Measurements from ENCODE around the gene OR51B4. TPM values are rescaled to one million over a fixed set of nuclear protein-coding genes. Genes with fewer than 3 reads are reported as not detected.
"Not testable (repeated sequence)": the region's sequence is repeated elsewhere in the genome, so short reads cannot be mapped to it uniquely, and the experiment has no call there.

OR51B4 gene
- total RNA-seq, 1 experiment from 2014 or later = 10.7 TPM

DNA sequence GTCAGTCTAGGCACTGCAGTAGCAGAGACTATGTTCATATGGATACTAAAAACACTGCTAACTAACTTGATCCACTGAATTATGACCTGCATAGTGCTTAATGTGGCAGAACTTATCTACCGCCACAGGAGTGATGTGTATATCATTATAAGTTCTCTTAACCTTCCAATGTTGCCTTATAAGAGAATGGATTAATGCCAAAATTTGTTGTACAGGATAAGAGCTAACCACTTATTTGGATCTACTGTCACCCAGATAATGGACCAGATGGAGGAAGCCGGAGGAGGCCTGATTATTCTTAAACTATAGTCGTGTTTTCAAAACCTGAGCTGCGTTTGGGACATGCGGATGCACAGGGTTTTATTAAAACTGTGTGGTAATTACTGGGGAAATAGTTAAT lies 1.9 kb upstream of the OR51B4 start:
- no peak for DNase-seq (ENCODE audit: low read depth, low spot score)
- in situ Hi-C loops (cut with HindIII; ENCODE audit: low pct_unique_long_range_greater_than_20kb, low sequenced_read_pairs) = no loop called here

DNA sequence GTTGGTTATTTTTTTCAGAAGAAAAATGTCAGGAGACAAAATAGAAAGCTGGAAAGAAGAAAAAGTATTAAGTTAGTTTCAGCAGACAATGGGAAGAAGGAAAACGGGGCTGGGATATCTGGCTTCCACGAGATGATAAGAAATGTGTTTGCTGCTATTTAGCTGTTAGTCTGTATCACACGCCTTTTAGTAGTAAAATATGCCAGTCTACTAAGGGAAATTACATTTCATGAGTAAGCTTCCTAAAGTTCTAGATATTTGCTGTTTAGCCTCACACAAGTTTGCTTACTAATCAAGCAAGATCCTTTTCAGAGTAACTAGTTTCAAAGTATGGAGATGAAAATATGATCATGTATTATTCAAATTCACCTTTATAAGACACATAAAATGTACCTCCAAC lies 1.5 kb downstream of the OR51B4 start:
- DNase-seq (ENCODE audit: low read depth, low spot score) = no peak
- in situ Hi-C loops (cut with HindIII; ENCODE audit: low pct_unique_long_range_greater_than_20kb, low sequenced_read_pairs) = no loop called here

DNA sequence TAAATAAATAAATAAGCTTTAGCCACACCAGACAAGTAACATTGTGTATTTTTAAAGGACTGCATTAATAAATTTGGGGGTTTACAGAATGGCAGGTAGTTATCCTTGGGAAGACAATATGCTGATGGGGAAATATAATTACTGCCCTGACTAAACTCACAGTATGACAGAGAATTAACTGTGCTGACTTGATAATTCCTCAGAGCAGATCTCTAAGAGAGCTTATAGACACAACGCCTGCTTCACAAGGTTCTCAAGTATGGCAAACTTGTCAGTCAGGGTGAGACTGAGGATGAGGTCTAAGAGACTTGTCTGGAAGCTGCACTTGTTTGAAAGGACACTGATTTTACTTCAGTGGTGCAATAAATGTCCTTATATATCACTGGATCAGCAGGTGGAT lies 3.3 kb downstream of the OR51B4 start:
- in situ Hi-C loops (cut with HindIII; ENCODE audit: low pct_unique_long_range_greater_than_20kb, low sequenced_read_pairs) = no loop called here

DNA sequence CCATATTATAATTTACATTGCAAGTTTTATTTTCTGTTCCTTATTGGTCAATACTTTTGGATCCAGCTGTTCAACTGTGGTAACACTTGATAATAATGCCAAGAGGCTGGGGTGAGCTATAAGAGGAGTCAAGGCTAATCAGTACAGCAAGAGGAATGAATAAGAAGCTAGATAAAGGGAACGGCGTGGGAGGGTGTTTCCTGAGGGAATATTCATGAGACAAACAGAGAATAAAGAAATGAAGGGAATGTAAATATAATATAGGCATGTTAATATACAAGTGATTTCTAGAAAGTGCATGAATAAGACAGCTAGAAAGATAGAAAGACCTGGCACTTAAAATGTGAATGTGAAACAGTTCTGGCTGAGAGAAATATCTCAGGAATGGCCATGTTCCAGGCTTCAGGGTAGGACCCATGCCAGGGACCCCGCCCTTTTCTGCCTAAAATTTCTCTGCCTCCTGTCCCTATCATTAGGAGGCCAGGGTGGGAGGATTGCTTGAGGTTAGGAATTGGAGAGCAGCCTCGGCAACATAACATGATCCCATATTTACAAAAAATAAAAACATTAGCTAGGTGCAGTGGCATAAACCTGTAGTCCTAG lies 3.9 kb downstream of the OR51B4 start:
- in situ Hi-C loops (cut with HindIII; ENCODE audit: low pct_unique_long_range_greater_than_20kb, low sequenced_read_pairs) = no loop called here
- no peak for DNase-seq (ENCODE audit: low read depth, low spot score)

More for the DNA sequence above, 3.3 kb downstream of the OR51B4 start:
- DNase-seq (ENCODE audit: low read depth, low spot score) = no peak

DNA sequence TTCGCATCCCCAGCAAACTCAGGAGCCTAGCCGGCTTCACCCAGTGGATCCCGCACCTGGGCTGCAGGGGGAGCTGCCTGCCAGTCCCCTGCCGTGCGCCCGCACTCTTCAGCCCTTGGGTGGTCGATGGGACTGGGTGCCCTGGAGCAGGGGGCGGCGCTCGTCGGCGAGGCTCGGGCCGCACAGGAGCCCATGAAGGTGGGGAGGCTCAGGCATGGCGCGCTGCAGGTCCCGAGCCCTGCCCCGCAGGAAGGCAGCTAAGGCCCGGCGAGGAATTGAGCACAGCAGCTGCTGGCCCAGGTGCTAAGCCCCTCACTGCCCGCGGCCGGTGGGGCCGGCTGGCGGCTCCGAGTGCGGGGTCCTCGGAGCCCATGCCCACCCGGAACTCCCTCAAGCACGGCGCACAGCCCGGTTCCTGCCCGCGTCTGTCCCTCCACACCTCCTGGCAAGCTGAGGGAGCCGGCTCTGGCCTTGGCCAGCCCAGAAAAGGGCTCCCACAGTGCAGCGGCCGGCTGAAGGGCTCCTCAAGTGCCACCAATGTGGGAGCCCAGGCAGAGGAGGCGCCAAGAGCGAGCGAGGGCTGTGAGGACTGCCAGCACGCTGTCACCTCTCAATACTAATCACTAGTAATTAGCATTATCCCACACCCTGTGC lies 7.3 kb downstream of the OR51B4 start:
- in situ Hi-C loops (cut with HindIII; ENCODE audit: low pct_unique_long_range_greater_than_20kb, low sequenced_read_pairs); DNase-seq (ENCODE audit: low read depth, low spot score): not testable (repeated sequence)

DNA sequence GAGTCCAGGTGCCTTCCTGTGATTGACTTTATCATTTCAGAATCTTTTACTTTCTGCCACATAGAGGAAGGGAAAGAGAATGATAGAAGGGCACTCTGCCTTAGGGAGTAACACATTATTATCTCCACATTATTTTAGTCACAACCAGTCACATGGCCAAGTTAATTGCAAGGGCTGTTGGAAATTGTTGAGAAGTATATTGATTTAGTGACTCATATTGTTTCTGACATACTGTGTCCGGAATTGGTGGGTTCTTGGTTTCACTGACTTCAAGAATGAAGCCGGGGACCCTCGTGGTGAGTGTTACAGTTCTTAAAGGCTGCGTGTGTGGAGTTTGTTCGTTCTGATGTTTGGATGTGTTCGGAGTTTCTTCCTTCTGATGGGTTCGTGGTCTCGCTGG lies 8.7 kb downstream of the OR51B4 start:
- in situ Hi-C loops (cut with HindIII; ENCODE audit: low pct_unique_long_range_greater_than_20kb, low sequenced_read_pairs) = no loop called here
- no peak for DNase-seq (ENCODE audit: low read depth, low spot score)

DNA sequence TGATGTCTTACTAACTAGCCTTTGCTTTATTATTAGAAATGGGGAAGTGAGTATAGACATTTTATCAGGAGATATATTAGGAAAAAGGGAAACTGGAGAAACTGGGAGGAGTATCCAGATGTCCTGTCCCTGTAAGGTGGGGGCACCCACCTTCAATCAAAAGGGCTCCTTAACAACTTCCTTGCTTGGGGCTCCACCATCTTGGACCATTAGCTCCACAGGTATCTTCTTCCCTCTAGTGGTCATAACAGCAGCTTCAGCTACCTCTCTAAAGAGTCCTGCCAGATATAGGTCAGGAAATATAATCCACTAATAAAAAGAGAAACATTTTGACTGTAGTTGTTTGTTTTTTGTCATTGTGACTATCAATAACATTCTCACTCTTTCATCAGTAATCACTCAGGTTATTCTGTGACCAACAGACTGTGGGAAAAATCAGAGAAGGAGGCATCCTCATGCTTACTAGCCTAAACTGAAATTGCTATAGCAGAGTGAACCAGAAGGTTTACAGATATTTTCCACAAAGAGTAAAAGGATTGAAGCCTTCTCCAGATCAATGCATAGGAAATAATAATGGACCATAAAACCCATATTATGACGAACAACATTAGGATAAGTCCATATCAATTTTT lies 10.4 kb downstream of the OR51B4 start:
- in situ Hi-C loops (cut with HindIII; ENCODE audit: low pct_unique_long_range_greater_than_20kb, low sequenced_read_pairs) = no loop called here
- DNase-seq (ENCODE audit: low read depth, low spot score) = peak; percentile 68

DNA sequence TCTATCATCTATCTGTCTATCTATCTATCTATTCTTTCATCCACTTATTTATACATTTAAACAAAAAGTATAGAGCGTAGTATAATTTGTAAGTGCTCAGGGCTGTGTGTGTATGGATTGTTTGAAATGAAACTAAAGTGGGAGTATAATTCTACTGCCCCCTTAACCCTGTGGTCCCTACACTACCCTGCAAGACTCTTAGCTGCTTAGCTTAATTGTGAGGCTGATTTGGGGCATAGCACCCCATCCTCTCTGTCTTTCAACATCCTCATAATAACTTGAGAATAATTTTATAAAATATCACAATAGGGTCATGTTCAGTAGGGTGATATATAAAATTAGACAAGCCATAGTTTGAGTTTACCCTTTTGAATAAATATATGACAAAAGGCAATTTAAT lies 11.6 kb downstream of the OR51B4 start:
- in situ Hi-C loops (cut with HindIII; ENCODE audit: low pct_unique_long_range_greater_than_20kb, low sequenced_read_pairs) = no loop called here
- DNase-seq (ENCODE audit: low read depth, low spot score) = no peak

DNA sequence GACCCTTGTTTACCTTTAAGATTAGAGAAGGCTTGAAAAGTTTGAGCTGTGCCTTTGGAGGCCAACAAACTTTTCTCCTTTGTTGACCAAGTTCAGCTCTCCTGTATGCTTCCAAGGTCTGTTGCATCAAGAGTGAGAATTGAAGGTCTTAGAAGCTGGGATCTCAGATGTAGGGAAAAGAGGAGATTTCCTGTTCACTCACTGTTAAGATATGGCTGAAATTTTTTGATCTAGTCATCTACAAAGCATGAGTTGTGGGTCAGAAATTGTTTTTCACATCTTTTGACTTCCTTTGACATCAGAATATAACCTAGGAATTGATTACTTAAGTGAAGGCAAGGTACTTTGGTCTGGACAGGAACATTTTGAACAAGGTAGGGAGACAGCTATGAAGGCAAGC lies 12.1 kb downstream of the OR51B4 start:
- DNase-seq (ENCODE audit: low read depth, low spot score) = no peak
- in situ Hi-C loops (cut with HindIII; ENCODE audit: low pct_unique_long_range_greater_than_20kb, low sequenced_read_pairs) = no loop called here

DNA sequence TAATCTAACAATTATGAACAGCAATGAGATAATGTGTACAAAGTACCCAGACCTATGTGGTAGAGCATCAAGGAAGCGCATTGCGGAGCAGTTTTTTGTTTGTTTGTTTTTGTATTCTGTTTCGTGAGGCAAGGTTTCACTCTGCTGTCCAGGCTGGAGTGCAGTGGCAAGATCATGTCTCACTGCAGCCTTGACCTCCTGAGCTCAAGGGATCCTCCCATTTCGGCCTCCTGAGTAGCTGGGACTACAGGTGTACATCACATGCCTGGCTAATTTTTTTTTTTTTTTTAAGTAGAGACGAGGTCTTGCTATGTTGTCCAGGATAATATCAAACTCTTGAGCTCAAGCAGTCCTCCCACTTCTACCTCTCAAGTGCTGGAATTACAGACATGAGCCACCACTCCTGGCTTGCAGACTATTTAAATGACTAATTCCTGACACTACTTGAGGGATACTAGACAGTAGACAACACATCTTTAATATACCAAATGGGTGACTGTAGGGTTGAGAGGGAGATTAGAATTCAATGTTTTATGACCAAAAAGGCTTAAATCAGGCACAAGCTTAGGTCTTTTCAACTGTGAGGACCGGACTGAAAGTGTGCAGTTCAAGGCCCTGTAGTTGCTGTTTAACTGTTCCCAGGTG lies 12.7 kb downstream of the OR51B4 start:
- in situ Hi-C loops (cut with HindIII; ENCODE audit: low pct_unique_long_range_greater_than_20kb, low sequenced_read_pairs) = no loop called here
- no peak for DNase-seq (ENCODE audit: low read depth, low spot score)

DNA sequence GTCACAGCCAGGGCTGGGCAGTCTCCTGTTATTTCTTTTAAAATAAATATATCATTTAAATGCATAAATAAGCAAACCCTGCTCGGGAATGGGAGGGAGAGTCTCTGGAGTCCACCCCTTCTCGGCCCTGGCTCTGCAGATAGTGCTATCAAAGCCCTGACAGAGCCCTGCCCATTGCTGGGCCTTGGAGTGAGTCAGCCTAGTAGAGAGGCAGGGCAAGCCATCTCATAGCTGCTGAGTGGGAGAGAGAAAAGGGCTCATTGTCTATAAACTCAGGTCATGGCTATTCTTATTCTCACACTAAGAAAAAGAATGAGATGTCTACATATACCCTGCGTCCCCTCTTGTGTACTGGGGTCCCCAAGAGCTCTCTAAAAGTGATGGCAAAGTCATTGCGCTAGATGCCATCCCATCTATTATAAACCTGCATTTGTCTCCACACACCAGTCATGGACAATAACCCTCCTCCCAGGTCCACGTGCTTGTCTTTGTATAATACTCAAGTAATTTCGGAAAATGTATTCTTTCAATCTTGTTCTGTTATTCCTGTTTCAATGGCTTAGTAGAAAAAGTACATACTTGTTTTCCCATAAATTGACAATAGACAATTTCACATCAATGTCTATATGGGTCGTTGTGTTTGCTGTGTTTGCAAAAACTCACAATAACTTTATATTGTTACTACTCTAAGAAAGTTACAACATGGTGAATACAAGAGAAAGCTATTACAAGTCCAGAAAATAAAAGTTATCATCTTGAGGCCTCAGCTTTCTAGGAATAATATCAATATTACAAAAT lies 13.4 kb downstream of the OR51B4 start:
- no peak for DNase-seq (ENCODE audit: low read depth, low spot score)
- in situ Hi-C loops (cut with HindIII; ENCODE audit: low pct_unique_long_range_greater_than_20kb, low sequenced_read_pairs) = no loop called here

DNA sequence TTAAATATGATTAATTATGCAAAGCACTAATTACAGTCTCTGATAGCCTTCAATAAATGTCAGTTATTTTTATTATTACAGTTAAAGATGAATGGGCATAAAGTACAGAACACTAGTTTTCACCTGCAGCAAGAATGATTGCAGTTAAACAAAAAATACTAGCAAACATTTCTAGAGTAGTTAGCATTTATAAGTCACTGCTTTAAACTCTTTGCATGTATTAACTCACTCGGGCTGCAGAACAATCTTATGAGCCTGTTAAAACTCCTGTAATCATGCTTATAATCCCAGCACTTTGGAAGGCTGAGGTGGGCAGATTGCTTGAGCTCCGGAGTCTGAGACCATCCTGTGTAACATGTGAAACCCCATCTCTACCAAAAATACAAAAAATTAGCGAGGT lies 14.8 kb downstream of the OR51B4 start:
- in situ Hi-C loops (cut with HindIII; ENCODE audit: low pct_unique_long_range_greater_than_20kb, low sequenced_read_pairs) = no loop called here
- DNase-seq (ENCODE audit: low read depth, low spot score) = no peak

DNA sequence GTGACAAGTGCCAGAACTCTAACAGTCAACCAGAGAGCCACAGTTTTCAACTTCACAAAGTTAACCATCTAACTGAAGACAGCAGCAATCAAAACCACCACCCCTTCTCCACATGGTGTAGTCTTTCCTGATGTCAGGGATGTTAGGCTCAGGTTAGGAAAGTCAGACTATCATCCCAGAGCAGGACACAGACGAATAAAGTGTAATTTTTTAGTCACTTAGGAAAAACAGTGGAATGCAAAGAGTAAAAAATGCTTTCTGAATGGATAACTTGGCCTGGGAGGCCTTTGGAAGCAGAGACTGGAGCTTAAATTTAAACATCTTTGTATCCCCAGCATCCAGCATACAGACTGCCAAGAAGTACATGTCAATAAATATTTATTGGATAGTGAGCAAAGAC lies 15.4 kb downstream of the OR51B4 start:
- in situ Hi-C loops (cut with HindIII; ENCODE audit: low pct_unique_long_range_greater_than_20kb, low sequenced_read_pairs) = no loop called here
- DNase-seq (ENCODE audit: low read depth, low spot score) = no peak

DNA sequence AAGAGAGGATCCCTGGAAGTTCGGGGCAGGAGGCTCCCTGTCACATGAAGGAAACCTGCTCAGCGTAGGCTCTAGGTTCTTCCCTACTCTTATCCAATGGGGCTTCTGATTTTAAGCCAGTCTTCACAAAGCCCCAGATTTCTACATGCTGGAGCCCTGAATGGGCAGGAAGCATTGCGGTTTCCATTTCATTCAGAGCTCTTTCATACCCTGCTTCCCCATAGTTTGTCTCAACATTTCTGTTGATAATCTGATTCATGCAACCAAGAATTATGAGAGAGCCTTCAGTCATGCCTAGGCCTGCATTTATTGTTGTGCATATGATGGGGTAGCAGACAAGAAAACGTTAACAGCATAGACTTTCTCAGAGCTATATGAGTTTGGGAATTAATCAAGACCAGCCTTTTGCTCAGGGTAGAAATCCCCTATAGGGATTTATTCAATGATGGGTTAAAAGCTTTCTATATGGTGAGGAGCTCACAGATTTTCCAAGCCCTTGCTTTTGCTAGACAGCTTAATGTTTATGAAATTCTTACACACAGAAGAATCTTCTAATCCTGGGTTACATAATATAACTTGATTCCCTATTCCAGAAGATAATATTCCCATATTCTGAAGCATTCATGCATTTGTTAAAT lies 15.9 kb downstream of the OR51B4 start:
- DNase-seq (ENCODE audit: low read depth, low spot score) = no peak
- in situ Hi-C loops (cut with HindIII; ENCODE audit: low pct_unique_long_range_greater_than_20kb, low sequenced_read_pairs) = no loop called here

DNA sequence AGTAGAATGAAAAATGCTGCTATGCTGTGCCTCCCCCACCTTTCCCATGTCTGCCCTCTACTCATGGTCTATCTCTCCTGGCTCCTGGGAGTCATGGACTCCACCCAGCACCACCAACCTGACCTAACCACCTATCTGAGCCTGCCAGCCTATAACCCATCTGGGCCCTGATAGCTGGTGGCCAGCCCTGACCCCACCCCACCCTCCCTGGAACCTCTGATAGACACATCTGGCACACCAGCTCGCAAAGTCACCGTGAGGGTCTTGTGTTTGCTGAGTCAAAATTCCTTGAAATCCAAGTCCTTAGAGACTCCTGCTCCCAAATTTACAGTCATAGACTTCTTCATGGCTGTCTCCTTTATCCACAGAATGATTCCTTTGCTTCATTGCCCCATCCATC lies 17.1 kb downstream of the OR51B4 start:
- in situ Hi-C loops (cut with HindIII; ENCODE audit: low pct_unique_long_range_greater_than_20kb, low sequenced_read_pairs) = no loop called here
- DNase-seq (ENCODE audit: low read depth, low spot score) = no peak

DNA sequence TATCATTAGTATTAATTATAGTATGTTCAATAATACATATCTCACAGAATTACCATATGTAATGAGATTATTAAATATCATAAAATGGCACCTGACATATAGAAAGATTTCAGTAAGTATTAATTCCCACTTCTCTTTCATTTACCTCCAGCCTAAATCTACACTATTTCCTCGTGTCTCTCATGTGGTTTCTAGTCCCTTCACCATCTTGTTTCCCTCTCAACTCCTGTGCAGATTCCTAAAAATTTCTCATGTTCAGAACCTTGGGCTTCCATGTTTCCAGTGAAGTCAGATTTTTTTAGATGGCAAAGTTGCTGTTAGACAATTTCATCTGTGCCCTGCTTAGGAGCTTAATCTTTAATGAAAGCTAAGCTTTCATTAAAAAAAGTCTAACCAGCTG lies 17.9 kb downstream of the OR51B4 start:
- in situ Hi-C loops (cut with HindIII; ENCODE audit: low pct_unique_long_range_greater_than_20kb, low sequenced_read_pairs) = no loop called here
- DNase-seq (ENCODE audit: low read depth, low spot score) = no peak

DNA sequence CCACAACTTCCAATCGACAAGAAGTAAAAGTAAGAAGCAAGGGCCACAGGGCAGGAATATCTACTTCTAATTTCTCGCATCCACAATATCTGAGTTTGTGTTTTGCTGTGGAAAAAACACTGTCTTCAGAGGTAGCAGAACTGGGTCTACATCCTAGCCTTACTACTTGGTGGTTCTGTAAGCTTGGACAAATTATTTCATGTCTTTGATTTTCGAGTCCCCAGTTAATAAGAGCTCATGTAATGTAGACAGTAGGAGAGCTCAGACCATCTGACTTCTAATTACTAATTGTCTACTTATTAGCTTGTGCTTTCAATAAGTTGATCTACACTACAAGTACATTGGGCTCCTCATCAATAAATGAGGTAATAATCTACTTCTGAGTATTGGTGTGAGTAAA lies 18.7 kb downstream of the OR51B4 start:
- in situ Hi-C loops (cut with HindIII; ENCODE audit: low pct_unique_long_range_greater_than_20kb, low sequenced_read_pairs) = no loop called here
- no peak for DNase-seq (ENCODE audit: low read depth, low spot score)

DNA sequence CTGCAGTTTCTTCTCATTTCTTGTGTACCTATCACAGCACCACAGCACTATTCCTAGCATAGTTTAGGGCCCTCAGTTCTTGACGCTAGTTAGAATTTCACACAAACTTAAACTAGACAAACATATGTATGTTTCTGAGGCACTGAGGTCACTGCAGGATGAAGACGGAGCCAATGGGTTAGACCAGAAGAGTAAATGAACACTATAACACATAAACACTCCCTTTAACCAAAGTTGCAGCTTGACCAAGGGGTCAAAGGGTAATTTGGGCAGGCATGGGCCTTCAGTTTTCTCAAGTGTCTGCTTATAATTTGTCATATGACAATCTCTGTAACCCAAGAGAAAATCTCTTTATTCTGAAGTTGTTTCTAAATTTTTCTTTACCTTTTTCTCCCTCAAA lies 19.1 kb downstream of the OR51B4 start:
- in situ Hi-C loops (cut with HindIII; ENCODE audit: low pct_unique_long_range_greater_than_20kb, low sequenced_read_pairs) = no loop called here

More for the DNA sequence above, 19.1 kb downstream of the OR51B4 start:
- no peak for DNase-seq (ENCODE audit: low read depth, low spot score)

Measured in SK-MEL-5 (cell line).